ENCODE results near the gene OR2A7.
"Not testable (repeated sequence)": the region's sequence is repeated elsewhere in the genome, so short reads cannot be mapped to it uniquely, and the experiment has no call there.

OR2A7 gene

GRCh38 chr7:144264692-144265091, at the start of gene OR2A7:
Gene OR2A7 (minus strand): TSS chr7:144264792. CDS start chr7:144259628, 5,164 bp downstream.
- DNase-seq (ENCODE audit: low spot score) = not testable (repeated sequence)

DNA sequence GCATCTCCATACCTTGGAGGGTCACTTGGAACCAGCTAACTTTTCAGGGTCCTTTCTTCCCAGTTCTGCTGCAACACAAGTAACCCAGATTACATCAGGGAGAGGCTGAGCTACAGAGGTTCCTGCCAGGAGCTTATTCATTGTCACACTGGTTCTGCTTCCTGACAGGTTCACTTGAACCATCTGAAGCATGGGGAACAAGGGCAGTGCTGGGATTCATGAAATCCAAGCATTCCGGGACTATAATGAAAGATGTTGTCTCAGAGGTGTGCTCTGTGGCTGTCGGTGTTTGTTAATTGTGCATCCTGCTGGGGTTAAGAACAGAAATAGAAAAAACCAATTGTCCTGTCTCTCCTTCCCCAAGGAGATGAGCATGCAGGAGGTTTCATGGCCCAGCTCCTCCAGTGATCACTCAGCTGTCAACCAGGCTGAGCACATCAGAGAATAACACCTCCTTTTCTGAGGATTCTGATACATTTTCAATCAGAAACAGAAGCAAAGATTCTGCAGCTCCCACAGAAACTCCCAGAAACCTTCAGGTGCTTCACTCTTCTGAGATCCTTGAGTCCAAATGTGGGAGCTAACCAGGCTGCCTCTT, 47.4 kb upstream of the OR2A7 start, which contains the start of gene OR2A1:
Gene OR2A1, plus strand, starts transcription at position 548 of the 598 bp plus-strand sequence. CDS start 5,706 bp downstream, outside the sequence.
- DNase-seq (ENCODE audit: low spot score) = not testable (repeated sequence)

DNA sequence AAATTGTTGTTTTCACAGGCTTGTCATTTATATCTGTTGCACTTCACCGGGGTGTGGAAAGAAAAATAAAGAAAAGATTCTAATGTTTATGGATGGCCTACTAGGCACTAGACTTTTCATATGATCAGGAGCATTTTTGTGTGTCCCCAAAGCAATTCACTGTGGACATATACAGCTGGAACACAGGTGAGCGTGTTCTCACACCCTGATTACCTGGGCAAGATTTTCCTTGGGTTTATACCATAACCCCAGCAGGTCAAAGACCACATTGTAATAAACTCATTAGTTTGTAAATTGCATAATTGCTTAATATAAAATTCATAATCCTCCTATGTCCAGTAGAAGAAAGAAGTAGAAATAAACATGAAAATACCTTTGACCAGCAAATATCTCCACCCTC, 46.6 kb upstream of the OR2A7 start:
- not testable (repeated sequence) for DNase-seq (ENCODE audit: low spot score)

- not testable (repeated sequence) for DNase-seq (ENCODE audit: low spot score)
These were observed 45.1 kb upstream of the OR2A7 start for GRCh38 chr7:144309702-144310101.

- not testable (repeated sequence) for DNase-seq (ENCODE audit: low spot score)
These were observed 40.6 kb upstream of the OR2A7 start for GRCh38 chr7:144305156-144305555.

DNA sequence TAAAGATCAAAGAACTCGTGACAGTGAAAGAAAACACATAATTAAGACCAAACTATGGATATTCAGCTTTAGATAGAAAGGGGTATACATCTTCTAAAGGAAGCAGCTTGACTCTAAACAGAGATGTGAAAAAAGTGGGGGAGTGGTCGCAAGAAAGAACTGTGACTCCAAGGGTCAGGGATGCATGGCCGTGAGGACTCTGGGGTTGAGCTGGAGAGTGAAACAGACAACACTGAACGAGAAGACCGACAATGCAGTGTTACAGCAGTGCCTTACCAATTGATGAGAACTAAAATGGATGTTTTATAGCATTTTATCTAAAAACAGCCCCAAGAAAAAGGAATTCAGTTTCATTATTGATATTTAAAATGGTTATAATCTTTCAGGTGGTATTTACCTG, 39.0 kb upstream of the OR2A7 start:
- DNase-seq (ENCODE audit: low spot score) = not testable (repeated sequence)

GRCh38 chr7:144302578-144303303, 38.1 kb upstream of the OR2A7 start:
- DNase-seq (ENCODE audit: low spot score) = not testable (repeated sequence)

DNA sequence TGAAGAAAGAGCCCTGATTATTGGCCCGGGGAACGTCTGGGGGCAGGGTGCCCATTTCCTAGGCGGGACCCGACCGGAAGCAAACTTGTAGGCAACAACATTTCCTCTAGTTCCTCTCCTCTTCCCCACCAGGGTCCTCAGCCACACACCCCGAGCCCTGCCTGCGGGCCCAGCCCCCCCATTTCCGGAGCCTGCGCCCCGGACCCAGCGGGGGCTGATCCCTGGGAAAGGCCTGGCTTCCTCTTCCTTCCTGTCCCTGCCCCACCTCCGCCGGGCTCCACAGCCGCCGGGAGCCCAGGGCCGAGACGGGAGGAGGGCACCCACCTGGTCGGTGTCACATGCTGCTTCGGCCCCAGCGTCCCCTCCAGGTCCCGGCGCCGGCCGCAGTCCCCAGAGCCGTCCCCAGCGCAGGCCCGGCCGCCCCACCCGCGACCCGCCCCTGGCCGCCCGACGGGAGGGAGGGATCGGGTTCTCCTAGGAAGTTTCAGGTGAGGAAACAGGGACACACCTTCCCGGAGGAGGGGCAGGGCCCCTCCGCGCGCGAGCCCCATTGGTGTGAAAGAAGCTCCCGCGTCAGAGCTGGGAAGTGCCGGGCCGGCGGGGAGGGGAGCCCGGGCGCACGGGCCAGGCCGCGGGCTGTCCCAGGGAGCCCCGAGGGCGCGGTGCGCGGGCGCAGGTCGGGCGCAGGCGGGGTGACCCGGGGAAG, 29.4 kb upstream of the OR2A7 start:
- not testable (repeated sequence) for DNase-seq (ENCODE audit: low spot score)

GRCh38 chr7:144292384-144293161, 28.0 kb upstream of the OR2A7 start:
- DNase-seq (ENCODE audit: low spot score) = not testable (repeated sequence)

DNA sequence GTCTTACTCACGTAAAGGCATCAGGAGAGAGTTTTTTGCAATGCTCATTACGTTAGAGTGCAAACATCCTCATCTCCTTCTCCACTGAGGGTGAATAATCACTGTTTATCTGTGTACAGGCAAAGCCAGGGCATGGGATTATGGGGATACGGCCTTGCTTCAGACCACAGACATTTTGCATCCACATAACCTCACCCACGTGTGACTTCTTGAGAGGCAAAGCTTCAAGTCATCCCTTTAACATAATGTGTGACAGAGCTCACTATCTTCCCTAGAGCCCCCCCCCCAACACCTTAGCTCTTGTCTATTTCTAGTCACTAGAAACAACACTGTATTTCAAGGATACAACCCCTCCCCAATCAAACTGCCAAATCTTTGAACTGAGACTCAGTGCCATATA, 27.0 kb upstream of the OR2A7 start:
- not testable (repeated sequence) for DNase-seq (ENCODE audit: low spot score)

DNA sequence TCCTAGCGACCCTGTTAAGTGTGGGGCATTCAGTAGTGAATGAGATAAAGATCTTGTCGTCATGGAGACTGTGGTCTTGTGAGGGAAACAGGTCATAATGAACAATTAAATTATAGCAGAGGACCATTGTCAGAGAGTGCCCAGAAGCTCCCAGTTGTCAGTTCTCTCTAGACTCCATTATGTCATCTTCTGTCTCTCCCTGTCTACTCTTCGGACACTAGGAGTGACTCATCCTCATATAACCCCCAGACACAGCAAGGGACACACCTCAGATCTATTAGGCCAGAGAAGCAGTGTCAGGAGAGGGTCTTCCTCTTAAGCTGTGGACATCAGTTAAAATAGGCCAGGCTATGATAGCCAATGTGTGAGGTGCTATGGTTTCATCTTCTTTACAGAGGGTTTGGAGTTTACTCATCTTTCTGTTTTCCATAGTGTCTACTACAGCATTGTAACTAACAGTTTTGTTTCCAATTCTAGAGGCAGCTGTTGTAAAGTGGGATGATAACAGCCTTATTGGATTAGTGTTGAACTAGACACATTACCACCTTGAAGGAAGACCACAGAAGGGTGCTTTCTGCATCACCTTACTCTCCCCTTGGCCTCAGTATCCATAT, 22.7 kb upstream of the OR2A7 start:
- not testable (repeated sequence) for DNase-seq (ENCODE audit: low spot score)

DNA sequence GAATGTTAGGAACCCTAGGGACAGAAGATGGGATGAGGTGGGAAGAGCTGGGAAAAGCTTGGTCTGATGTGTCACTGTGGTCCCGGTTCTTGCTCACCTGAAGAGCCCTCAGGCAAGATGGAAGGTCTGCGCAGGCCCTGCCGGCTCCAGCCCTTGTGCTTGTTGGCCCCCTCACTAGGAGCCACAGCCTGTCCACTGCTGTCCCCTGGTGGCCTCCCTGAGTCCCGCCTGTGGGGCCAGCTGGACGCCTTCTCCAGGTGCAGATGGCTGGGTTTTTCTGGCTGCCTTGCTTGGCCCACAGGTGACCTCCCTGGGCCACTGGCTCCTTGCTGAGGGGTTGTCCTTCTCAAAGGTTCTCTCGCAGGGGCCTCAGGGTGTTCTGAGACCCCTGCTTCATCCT, 19.1 kb upstream of the OR2A7 start:
- DNase-seq (ENCODE audit: low spot score) = not testable (repeated sequence)

- not testable (repeated sequence) for DNase-seq (ENCODE audit: low spot score)
These were observed 17.9 kb upstream of the OR2A7 start for GRCh38 chr7:144282490-144282889.

DNA sequence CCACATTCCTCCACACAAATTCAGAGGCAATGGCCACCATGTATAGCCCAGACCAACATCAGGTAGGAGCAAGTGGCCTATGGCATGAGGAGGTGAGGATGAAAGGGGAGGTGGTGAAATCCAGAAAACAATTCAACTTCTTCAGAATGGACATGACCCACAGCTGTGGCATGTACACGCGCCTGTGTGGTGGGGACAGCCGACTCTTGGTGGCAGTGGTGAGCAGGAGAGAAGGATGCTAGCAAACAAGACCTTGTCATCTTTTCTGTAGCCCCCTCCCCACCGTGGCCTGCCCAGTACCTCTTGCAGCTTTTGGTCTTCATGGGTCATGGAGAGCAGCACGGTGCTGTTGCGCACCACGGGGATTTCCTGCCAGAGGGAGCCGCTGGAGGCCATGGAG, 17.4 kb upstream of the OR2A7 start:
- not testable (repeated sequence) for DNase-seq (ENCODE audit: low spot score)

- DNase-seq (ENCODE audit: low spot score) = not testable (repeated sequence)
These were observed 15.4 kb upstream of the OR2A7 start for GRCh38 chr7:144280010-144280409.

DNA sequence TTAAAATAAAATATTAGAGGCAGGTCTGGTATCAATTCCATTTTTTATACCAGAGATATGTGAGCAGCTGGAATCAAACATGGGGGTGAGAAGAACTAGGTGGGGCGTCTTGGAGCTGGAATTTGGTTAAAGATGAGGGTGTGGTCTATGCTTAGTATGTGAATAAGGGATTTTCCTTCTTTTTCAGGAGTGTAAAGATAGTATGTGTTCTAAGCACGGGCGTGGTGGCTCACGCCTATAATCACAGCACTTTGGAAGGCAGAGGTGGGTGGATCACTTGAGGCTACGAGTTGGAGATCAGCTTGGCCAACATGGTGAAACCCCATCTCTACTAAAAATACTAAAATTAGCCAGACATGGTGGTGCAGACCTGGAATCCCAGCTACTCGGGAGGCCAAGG, 10.7 kb upstream of the OR2A7 start:
- DNase-seq (ENCODE audit: low spot score) = not testable (repeated sequence)

- not testable (repeated sequence) for DNase-seq (ENCODE audit: low spot score)
These were observed 4.6 kb upstream of the OR2A7 start, which contains the start of gene CTAGE8 for GRCh38 chr7:144269188-144269587. Gene CTAGE8 (minus strand): TSS chr7:144269288. CDS start chr7:144269250, 38 bp downstream.

- DNase-seq (ENCODE audit: low spot score) = not testable (repeated sequence)
These were observed 2.5 kb downstream of the OR2A7 start for GRCh38 chr7:144262128-144262527.

GRCh38 chr7:144259067-144259466, 5.5 kb downstream of the OR2A7 start:
- DNase-seq (ENCODE audit: low spot score) = not testable (repeated sequence)

GRCh38 chr7:144256112-144256511, 8.5 kb downstream of the OR2A7 start:
- no peak for DNase-seq (ENCODE audit: low spot score)

- DNase-seq (ENCODE audit: low spot score) = no peak
These were observed 9.1 kb downstream of the OR2A7 start for GRCh38 chr7:144255471-144255897.

Data from COLO829 (cell line).